DMS53 treated with DMSO at 0.1 percent for 48 hours (cell line): ENCODE measurements around the gene DCBLD1.
"Not testable (repeated sequence)": the region's sequence is repeated elsewhere in the genome, so short reads cannot be mapped to it uniquely, and the experiment has no call there.

ENCODE experiments used
- DNase-seq: peaks from one replicate; lab custom pipeline; 2025; ENCODE audit not compliant: unreplicated experiment; lab: John Stamatoyannopoulos, UW

The DCBLD1 gene

DNA sequence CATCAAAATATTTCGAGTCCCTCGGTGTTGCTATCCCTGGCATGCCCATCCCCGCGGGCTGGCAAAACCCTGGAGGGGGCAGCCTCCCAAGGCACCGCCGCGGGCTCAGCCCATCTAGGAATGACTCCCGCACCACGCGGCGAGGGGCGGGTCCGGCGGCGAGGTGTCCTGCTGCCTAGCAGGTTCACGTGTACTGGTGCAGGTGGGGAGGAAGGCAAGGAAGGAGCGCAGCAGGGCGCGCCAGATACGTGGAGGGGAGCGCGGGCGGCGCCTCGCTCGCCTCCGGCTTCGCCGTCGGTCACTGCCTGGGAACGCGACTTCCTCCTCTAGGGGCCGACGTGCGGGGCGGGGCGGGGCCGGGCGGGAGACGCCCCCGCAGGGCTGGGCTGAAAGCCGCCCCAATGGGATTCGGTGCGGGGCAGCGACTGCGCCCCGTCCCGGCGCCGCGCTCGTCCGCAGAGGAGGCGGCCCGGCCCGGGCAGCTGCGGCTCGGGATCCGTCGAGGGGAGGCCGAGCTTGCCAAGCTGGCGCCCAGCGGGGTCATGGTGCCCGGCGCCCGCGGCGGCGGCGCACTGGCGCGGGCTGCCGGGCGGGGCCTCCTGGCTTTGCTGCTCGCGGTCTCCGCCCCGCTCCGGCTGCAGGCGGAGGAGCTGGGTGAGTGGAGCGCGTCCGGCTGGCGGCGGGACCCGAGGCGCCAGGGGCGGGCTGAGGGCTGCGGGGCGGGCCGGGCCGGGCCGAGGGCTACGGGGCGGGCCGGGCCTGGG, at the start of gene DCBLD1:
TSS of gene DCBLD1 (plus strand) at position 435 of the 764 bp plus-strand sequence. CDS start at position 543, 108 bp downstream.
- peak; percentile 65 for DNase-seq

DNA sequence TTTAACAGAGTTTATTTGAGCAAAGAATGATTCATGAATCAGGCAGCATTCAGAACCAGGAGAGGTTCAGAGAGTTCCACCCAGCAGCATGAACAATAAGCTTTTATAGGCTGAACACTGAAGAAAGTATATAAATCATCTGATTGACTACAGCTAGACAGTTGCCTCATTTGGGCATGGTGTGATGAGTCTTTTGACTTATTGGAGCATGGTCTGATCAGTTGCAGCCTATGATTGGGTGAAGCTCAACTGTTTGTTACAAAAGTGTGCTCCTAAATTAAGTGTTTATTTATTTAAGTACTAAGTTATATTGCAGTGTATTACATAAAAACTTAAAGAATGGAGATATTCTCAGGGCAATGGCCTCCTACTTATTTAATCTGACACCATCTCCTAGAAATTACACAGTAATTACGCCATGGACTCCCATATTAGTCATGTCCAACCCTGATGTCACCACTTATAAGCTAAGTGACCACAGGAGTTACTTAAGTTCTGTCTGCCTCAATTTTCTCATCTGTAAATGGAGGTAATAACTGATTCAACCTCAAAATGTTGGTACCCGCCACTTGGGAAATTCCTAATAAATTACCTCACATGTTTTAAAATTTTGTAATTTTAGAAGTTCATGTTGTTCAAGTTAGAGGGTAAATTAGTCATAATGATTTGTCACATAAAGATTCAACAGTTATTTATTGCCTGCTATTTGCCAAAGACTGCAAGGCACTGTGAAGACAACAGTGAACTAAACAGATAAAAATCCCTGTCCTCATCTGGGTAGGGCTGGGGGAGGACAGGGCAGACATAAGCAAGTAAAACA, 41.6 kb upstream of the DCBLD1 start:
- no peak for DNase-seq

DNA sequence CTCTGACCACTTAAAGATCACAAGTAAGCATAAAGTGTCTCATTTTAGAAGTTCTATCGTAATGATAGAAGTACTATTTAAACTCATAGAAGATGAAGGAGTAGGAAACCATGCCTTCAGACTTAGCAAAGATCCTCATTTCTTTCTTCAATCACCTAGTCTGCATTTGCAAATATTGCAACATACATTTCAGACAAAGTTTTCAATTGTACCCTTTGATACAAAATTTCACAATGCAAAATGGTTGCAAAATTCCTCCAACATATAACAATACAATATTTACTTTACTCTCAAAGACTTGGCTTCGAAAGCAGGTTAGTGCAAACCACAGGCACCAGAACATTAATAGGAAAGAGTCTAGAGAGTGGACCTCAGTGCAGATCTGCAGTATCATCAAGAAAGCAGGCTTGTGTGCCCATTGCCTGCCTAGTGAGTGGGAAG, 40.6 kb upstream of the DCBLD1 start:
- DNase-seq = no peak

DNA sequence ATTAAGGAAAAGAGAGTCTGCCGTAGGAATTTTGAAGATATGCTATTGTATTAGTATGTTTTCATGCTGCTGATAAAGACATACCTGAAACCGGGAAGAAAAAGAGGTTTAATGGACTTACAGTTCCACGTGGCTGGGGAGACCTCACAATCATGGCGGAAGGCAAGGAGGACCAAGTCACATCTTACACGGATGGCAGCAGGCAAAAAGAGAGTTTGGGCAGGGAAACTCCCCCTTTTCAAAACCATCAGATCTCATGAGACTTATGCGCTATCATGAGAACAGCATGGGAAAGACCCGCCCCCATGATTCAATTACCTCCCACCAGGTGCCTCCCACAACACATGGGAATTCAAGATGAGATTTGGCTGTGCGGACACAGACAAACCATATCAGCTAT, 40.2 kb upstream of the DCBLD1 start:
- DNase-seq = not testable (repeated sequence)

DNA sequence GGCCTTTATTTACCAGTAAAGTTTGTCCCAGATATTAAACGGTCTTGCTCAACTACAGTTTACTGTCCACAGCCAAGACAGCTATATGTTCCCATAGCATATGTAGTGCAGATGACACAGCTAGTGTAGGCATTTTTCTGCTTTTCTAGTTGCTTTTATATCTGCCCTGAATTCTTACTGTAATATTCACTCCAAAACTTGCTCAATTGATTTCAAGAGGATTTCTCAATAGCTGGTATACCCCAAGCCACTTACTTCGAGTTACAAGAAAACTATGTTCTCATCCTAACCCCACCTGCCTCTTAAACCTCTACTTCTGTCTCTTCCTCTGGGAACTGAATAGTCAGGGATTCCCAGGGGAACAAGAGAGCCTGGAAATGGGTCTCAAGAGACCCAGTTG, 37.9 kb upstream of the DCBLD1 start:
- DNase-seq = no peak

DNA sequence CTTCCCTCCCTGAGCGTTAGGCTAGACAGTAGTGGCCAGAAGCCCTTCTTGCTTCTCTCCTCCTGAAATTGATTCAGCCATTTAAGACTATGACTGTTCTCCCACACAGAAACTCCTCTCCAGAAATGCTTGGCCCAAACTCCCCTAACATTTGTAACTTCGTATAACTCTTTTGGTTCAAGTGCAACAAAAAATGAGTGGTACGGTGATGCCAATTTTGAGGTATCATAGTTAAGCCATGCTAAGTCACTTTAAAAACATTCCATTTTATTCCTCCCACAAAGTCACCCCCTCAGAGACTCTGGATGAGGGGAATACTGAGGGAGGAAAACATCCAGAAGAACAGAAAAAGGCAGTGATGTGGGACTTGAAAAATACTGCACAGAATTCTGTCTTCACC, 35.6 kb upstream of the DCBLD1 start:
- no peak for DNase-seq

DNA sequence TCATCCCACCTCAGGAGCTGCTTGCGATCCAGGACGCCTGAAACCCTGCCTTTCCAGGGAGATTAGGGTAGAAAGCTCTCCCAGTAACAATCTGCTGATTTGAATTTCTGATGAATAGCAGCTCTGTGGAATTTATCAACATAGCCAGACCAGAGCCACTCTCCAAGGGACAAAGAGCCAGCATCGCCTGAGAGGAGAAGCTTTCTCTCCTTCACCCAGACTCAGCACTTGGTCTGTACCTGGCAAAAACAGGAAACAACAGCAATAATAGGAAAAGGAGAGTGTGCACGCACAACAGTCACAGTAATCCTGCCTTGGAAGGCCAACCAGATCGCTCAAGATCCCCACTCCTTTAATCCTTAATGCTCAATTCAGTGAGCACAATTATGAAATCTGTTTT, 34.5 kb upstream of the DCBLD1 start:
- no peak for DNase-seq

DNA sequence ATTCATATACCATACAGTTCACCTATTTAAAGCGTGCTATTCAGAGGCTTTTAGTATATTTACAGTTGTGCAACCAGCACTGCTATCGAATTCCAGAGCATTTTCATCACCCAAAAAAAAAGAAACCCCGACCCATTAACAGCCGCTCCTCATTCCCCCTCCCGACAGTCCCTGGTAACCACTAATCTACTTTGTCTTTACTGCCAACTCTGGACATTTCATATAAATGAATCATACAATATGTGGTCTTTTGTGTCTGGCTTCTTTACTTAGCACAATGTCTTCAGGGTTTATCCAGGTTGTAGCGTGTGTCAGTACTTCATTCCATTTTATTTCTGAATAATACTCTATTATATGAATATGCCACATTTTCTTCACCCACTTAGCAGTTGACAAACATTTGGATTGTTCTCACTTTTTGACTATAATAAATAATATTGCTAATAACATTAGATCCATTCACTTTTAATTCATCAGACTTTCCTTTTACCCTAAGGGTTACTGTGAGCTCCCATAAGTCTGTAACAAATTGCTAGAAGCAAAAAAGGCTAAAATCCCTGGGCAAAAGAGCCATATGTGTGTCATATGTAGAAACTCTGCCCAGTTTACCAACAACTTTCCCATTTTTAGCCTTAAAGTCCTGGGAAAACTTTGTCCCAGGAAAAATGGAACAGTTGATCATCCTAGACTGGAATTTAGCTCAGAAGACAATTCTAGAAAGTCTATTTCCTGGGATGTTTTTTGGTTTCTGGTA, 33.6 kb upstream of the DCBLD1 start:
- no peak for DNase-seq

DNA sequence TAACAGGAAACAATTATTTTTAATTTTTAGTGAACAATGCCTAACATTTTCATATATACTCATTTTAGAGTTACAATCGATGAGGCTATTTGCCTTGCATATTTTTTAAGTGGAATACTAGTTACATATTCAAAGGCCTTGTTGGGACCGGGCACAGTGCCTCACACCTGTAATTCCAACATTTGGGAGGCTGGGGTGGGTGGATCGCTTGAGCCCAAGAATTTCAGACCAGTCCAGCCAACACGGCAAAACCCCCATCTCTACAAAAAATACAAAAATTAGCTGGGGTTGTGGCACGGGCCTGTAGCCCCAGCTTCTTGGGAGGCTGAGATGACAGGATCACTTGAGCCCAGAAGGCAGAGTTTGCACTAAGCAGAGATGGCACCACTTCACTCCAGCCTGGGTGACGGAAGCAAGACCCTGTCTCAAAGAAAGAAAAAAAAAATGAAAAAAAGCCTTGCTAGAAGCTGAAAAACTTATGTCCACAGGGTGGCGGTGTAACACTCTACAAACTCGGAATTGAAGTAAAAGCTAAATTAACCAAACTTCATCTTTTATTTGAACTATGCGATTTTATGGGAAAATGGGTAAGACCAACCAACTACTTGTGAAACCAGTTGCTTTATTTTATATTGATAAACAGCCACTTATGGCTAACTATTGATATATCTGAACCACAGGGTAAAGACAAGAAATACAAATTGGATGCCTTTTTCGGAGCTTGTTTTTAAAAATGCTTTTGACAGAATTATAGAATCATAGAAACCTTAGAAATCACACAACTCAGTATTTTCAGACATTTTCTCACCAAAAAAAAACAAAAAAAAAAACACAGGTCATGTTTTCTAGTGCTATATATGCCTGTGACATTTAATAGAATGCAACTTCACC, 32.7 kb upstream of the DCBLD1 start:
- DNase-seq = peak; percentile 28

DNA sequence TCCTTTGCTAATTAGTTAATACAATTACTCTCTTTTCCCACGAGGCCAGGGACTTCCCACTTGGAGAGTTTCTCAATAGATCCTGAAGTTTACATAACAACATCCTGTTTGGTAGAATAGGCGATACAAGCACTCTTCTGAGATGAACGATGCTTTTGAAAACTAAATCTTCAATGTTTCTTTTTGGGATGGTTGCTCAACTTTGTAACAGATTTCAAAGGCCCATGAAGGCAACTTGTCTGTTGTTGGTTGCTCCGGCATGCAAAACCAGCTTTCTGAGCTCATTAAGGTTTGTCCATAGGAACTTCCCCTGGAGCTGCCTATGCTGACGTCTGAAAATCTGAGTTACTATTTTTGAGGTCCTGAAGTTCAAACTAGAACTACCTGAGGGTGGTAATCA, 30.8 kb upstream of the DCBLD1 start:
- DNase-seq = no peak

DNA sequence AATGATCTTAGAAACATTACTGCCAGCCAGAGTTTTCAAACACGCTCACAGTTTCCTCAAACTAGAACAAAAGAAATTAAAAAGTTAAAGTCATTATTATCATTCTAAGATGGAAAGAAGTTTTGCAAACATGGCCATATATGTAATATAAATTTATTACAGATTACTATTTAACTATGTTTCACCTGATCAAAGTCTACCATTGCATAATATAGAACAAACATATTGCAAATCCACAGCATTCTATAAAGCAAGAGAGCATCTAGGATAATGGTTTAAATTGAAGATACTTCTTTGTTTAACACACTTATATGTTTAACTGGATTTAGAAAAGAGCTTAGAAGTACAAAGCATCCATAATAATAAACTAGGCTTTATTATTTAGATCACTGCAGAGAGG, 26.2 kb upstream of the DCBLD1 start:
- DNase-seq = no peak

DNA sequence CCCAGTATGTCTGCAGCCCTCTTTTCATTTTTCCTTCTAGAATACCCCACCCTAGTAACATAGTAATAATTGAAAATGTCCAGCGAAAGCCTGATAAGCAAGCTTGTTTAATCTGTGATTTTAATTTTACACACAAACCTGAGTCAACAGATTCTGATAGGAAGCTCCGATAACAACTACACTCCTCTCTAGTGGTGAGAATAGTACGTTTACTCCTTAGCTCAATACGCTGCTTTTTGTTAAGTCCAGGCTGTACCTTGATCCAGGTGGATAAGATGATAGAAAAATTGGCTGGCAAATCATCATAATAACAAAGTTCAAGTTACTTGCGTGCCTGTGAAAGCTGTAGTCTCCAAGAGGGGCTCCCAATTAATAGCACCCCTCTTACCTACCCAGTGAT, 25.5 kb upstream of the DCBLD1 start:
- DNase-seq = no peak

DNA sequence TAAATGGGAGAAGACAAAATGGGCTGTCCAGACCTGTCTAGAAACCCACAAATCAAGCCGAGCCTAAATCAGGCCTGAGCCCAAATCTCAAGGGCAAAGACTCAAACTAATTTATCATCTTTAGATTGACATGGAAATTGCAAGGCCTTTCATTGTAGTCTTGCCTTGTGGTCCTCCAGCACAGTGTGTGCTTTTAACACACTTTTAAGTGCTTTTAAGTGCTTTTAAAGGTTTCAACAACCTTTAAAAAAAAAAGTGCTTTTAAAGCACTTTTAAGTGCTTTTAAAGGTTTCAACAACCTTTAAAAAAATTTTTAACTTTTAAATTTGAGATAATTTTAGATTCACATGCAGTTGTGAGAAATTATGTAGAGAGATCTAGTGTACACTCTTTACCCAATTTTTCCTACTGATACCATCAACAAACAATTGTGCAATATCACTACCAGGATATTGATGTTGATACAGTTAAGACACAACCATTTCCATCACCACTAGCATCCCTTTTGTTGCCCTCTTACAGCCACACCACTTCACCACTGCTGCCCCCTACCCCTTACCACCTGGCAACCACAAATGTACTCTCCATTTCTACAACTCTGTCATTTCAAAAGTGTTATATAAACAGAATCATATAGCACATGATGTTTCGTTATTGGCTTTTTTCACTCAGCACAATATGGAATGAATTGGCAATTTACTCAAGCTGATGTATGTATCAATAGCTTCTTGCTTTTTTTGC, 23.1 kb upstream of the DCBLD1 start:
- no peak for DNase-seq

DNA sequence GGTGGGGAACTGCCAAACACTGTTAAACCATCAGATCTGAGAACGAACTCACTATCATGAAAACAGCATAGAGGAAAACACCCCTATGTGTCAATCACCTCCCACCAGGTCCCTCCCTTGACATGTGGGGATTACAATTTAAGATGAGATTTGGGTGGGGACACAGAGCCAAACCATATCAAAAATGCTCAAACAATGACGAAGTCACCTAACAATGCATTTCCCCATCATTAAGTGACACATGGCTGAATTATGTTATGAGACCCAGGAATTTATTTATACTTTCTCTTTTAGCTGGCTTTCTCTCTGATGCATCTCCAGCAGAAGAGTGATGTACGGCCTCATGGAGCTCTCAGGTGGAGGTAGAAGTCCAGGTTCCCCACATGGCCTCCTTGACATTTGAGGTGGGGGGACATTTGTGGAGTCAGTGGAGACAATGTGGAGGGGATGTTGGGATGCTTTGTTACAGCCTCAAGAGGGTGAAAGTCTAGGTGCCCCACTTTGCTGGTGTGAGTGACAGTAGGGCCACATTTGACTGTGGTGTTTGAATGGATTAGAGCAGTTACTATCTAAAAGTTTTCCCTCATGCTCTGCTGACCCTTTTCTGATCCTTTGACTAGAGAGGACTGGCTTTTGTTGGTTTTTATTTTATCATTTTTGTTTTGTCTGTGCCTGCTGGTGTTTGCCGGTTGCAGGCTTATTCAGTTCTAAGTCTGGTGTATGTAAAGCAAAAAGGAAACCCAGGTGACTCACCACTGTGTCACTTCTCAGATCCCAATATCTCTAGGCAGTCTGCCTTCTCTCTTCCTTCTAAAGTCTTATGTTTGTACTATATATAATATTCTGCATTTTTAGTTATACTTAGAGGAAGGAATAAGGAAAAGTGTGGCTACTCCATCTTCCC, 18.5 kb upstream of the DCBLD1 start:
- no peak for DNase-seq

DNA sequence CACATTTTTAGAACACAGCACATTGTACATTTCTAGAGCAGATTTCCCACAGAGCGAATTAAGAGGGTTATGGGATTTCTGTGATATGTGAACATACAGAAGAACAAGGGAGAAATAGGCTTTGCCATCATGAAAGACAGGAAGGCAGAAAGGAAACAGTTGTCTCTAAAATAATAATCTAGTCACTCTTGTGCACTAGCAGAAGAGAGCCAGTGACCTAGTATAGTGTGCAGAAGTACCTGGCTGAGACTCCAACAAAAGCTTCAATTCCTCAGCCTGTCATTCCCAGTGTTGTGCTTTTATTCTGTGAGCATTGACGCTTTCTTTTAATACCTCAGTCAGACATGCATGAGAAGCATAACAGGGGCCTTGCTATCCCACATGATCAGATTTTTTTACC, 17.8 kb upstream of the DCBLD1 start:
- DNase-seq = no peak

DNA sequence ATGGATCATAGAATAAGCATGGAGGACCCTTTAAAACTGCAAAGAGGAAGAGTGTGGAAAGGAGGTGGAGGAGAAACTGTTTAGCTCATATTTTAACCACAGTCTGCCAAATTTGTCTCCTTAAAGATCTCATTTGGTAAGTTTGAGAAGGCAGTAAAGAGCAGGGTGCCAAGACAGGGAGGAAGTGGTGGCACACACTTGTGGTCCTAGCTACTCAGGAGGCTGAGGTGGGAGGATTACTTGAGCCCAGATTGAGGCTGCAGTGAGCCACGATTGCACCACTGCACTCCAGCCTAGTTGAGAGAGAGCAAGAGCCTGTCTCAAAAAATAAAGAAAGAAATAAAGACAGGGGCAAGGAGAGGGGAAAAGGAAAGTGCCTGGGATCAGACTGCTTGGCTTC, 16.8 kb upstream of the DCBLD1 start:
- no peak for DNase-seq

DNA sequence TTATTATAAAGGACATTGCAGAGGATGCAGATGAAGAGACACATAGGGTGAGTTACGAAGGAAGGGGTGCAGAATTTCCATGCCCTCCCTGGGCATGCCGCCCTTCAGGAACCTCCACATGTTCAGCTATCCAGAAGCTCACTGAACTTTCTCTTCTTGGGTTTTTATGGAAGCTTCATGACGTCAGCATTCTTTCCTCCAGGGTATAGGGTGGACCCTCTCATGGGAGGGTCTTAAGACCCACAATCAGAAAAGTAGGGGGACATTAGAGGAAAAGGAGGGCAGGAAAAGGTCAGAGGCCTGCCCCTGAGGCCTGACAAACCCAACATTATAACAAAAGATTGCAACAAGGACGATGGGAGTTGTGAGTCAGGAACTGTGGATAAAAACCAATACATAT, 14.6 kb upstream of the DCBLD1 start:
- DNase-seq = no peak

DNA sequence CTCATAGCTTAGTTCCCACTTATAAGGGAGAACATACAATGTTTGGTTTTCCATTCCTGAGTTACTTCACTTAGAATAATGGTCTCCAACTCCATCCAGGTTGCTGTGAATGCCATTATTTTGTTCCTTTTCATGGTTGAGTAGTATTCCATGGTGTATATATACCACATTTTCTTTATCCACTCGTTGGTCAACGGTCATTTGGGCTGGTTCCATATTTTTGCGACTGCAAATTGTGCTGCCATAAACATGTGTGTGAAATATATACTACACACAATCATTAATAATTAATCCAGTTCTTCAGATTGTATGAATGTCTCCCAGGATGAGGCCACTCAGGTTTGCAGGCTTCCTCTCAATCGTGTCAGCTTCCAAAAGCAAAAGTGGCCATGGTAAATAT, 13.9 kb upstream of the DCBLD1 start:
- DNase-seq = not testable (repeated sequence)

DNA sequence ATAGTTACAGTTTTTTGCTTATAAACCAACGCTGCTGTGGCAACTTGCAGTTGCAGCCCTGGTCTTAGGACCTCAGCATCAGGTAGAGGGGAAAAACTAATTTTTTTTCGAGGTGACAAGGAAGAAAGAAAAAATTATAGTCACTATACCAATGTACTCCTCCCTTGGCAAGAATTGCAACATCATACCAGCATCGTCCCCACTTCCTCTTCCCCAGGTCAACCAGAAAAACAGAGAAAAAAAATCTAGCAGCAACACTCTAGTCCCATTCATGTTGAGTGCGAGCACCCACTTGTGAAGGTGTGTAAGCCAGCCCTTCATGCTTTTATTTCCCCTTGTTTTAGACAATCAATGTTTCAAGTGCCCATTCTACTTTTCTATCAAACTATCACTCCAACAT, 13.1 kb upstream of the DCBLD1 start:
- no peak for DNase-seq
